MM.1S (cell line): ENCODE measurements around the gene PGLYRP3.

Source experiments
- EZH2 ChIP-seq: fragments of 300-600 bp; sonication (generic); optimal IDR thresholded peaks from 2 replicates; pipeline ENCODE3; 2017; ENCODE audit warnings: low read depth, mild to moderate bottlenecking, antibody characterized with exemption, low read length, mixed read lengths
- EZH2phosphoT487 ChIP-seq: fragments of 300-600 bp; sonication (generic); IDR thresholded peaks from 2 replicates; pipeline ENCODE4 v1.6.1; 2018; ENCODE audit warnings: antibody characterized with exemption, low read length
- TF ChIP-seq, protein P1 (sequence below): fragments of 300-600 bp; sonication (generic); IDR thresholded peaks from 2 replicates; pipeline ENCODE4 v1.5.1; 2016; ENCODE audit warnings: antibody characterized with exemption, low read length, mixed read lengths

GRCh38 chr1:153361480-153362109 is 48.8 kb upstream of the PGLYRP3 start:
- TF ChIP-seq, protein P1, sequence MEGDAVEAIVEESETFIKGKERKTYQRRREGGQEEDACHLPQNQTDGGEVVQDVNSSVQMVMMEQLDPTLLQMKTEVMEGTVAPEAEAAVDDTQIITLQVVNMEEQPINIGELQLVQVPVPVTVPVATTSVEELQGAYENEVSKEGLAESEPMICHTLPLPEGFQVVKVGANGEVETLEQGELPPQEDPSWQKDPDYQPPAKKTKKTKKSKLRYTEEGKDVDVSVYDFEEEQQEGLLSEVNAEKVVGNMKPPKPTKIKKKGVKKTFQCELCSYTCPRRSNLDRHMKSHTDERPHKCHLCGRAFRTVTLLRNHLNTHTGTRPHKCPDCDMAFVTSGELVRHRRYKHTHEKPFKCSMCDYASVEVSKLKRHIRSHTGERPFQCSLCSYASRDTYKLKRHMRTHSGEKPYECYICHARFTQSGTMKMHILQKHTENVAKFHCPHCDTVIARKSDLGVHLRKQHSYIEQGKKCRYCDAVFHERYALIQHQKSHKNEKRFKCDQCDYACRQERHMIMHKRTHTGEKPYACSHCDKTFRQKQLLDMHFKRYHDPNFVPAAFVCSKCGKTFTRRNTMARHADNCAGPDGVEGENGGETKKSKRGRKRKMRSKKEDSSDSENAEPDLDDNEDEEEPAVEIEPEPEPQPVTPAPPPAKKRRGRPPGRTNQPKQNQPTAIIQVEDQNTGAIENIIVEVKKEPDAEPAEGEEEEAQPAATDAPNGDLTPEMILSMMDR: no peak
- TF ChIP-seq EZH2 (no peak), EZH2phosphoT487 (no peak)
